NT2/D1 (cell line): ENCODE results near the gene EVI5L.

Experiments
- SUZ12 ChIP-seq: IDR thresholded peaks from 2 replicates; pipeline ENCODE4 v1.6.1; 2011; ENCODE audit not compliant: insufficient read length, insufficient read depth; ENCODE audit errors: extremely low read depth
- YY1 ChIP-seq: IDR thresholded peaks from 2 replicates; pipeline ENCODE4 v1.6.1; 2011; ENCODE audit not compliant: insufficient read length, insufficient read depth
- ZNF274 ChIP-seq: IDR thresholded peaks from 2 replicates; pipeline ENCODE4 v1.6.1; 2011; ENCODE audit warnings: mild to moderate bottlenecking, low read depth, low read length

DNA sequence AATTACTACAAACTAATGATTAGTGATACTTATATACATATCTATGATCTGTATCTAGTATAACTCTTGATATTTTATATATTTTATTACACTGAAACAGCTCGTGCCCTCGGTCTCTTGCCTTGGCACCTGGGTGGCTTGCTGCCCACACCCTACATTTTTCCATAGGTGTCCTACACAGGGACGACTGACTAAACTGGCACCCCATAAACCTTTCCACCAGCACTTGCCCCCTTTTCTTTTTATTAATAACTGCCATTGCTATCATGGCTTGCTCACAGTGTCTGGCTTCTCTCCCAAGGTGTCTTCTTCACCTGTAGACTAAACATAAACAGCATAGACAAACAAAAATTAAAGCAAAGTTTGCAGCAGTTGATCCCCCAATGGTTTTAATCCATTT is 36.5 kb upstream of the EVI5L start:
- no peak for TF ChIP-seq ZNF274
- TF ChIP-seq SUZ12, result no peak
- TF ChIP-seq YY1, result no peak
